Measurements from ENCODE around the gene MC1R. TPM values are rescaled to one million over a fixed set of nuclear protein-coding genes. Genes with fewer than 3 reads are reported as not detected.

MC1R gene
- total and polyA plus RNA-seq, 2 of the 8 experiments (the other 6 are each of a cell fraction or from before 2014, with no cell fraction given): 2.2 to 2.9 TPM

DNA sequence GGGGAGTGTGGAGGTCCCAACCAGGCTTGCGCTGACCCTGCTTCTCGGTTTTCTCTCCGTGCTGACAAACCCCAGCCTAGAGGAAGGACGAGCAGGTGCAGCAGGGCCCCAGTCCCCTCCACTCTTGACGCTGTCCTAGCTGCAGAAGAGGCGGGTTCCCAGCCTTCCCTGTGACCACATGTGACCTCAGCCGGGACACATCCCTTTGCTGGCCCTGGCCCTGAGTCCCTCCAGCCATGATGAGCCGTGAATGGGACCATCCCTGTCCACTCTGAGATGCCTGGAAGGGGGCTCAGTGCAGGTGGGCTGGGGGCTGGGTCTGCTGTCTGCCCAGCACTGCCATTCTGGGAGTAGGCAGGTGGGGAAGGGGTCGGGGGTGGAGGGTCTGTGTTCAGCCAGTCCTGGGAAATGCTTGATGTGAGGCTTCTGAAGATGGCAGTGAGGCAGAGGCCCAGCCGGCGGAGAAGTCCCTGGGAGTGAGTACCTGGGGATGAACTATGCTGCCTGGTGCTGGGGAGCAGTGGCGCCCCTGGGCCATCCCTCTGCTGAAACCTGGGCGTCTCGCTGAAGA lies 2.6 kb downstream of the MC1R start:
- FAIRE-seq: no peak
- WGBS, 2 experiments (ENCODE audit: extremely low coverage in 1 of 2, insufficient coverage in 1 of 2, insufficient read length in 1 of 2, insufficient replicate concordance in 2 of 2, low coverage in 1 of 2, low lambda C conversion rate in 2 of 2, missing lambda C conversion rate in 1 of 2): 74% methylated on average over 14 of the region's 14 CpGs; no CpG with 5 or more reads in 1 of the 2 experiments
- Histone ChIP-seq H3K79me2 (ENCODE audit: control insufficient read depth in 1 of 2, insufficient read depth in 2 of 2, low read length in 2 of 2) (no peaks in the 10 kb centered on the region), H3K4me1 (replicated peaks in 1 of 4; ENCODE audit: control insufficient read depth in 3 of 4, insufficient read depth in 4 of 4, low read length in 3 of 4) (peaks cover 0 to 34% (median 25%) of the 10 kb centered on the region in 4 experiments; a peak in 6 of 7 replicates), H3K4me2 (ENCODE audit: insufficient read depth in 1 of 2, low read depth in 2 of 2, low read length in 2 of 2) (peak overlapping the region; percentile 82 to 96), H3K9me3 (ENCODE audit: insufficient read depth in 2 of 2, low read depth in 1 of 2, low read length in 1 of 2) (no peaks in the 10 kb centered on the region), H3K79me1 (ENCODE audit: low read depth, low read length) (no peaks in the 10 kb centered on the region), H2BK5ac (ENCODE audit: low read depth, low read length) (peak overlapping the region; percentile 35; the same call in 1 of the 2 replicates), H4K5ac (ENCODE audit: insufficient read length, low read depth, low read length) (no peak overlapping the region), H2BK15ac (ENCODE audit: low read length) (no peak overlapping the region; the same call in 1 of the 2 replicates), H3K27ac (ENCODE audit: low read depth, low read length) (no peak overlapping the region), H3K18ac (ENCODE audit: extremely low read depth, low read length) (peak overlapping the region; percentile 86; the same call in 1 of the 2 replicates), H4K20me1 (replicated peaks in 1 of 2; ENCODE audit: control insufficient read depth in 1 of 2, insufficient read depth in 2 of 2, low read length in 2 of 2) (peaks cover 5 to 8% of the 10 kb centered on the region in 2 experiments), H2BK12ac (ENCODE audit: low read depth, low read length) (peak overlapping the region; percentile 43; the same call in 1 of the 2 replicates), H3K4me3 (ENCODE audit: extremely low read depth in 1 of 4, insufficient read depth in 2 of 4, low read depth in 3 of 4, low read length in 4 of 4) (peak overlapping the region in 1 of 4 experiments; percentile 95; a peak in 4 of 8 replicates), H2BK20ac (ENCODE audit: low read length) (peak overlapping the region; percentile 55; the same call in 1 of the 2 replicates), H2BK120ac (replicated peaks; ENCODE audit: low read depth, low read length) (no peak overlapping the region), H3K9ac (replicated peaks in 1 of 4; ENCODE audit: extremely low read depth in 1 of 4, low read depth in 3 of 4, low read length in 3 of 4) (no peak overlapping the region), H3K27me3 (replicated peaks in 1 of 4; ENCODE audit: control insufficient read depth in 3 of 4, extremely low read depth in 1 of 4, insufficient read depth in 3 of 4, low read length in 3 of 4) (peaks cover 0 to 19% (median 16%) of the 10 kb centered on the region in 4 experiments; a peak in 6 of 7 replicates), H3K23ac (ENCODE audit: insufficient read length) (no peak overlapping the region), H3K14ac (ENCODE audit: insufficient read length) (no peak overlapping the region), H3K4ac (replicated peaks; ENCODE audit: insufficient read length, low read depth, low read length) (no peak overlapping the region), H3K36me3 (ENCODE audit: control insufficient read depth in 2 of 4, insufficient read depth in 4 of 4, low read length in 3 of 4) (no peaks in the 10 kb centered on the region), H2AK5ac (ENCODE audit: low read depth, low read length) (peak overlapping the region; percentile 11; the same call in 1 of the 2 replicates), H3K23me2 (ENCODE audit: low read depth, low read length) (peaks cover 30% of the 10 kb centered on the region), H4K91ac (replicated peaks; ENCODE audit: insufficient read length, low read length) (peak overlapping the region; percentile 44), H4K8ac (ENCODE audit: extremely low read depth, insufficient read depth, low read length) (peak overlapping the region; percentile 8; the same call in 1 of the 2 replicates), H3K56ac (replicated peaks; ENCODE audit: insufficient read length, low read depth, low read length) (no peak overlapping the region), H2AFZ (ENCODE audit: low read length) (no peak overlapping the region)
- TF ChIP-seq, protein P1, sequence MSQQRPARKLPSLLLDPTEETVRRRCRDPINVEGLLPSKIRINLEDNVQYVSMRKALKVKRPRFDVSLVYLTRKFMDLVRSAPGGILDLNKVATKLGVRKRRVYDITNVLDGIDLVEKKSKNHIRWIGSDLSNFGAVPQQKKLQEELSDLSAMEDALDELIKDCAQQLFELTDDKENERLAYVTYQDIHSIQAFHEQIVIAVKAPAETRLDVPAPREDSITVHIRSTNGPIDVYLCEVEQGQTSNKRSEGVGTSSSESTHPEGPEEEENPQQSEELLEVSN (IDR thresholded peaks at IDR 0.05): peak; percentile 29; the same call in 1 of the 2 replicates
- TF ChIP-seq EZH2 (IDR thresholded peaks at IDR 0.05; ENCODE audit: low read depth, low read length, severe bottlenecking): no peak
- DNase-seq (ENCODE audit: low read depth in 1 of 2, low spot score in 2 of 2): no peak
- ChIA-PET CTCF (ENCODE audit: partially characterized antibody) (interaction anchor here (0.6 to 8.7 kb wide), 3 partner anchors 11 to 47 kb away, joined by 3 to 70 read pairs (median 3); no protein-coding TSS in a partner anchor), POLR2A (ENCODE audit: partially characterized antibody) (interaction anchor here (0.9 to 6.5 kb wide), 9 partner anchors 10 to 325 kb away, joined by 3 to 71 read pairs (median 4); partner anchors contain the start of genes TCF25 and VPS9D1)
